Caco-2 (cell line): ENCODE data around the gene DMTF1. TPM values are rescaled to one million over a fixed set of nuclear protein-coding genes. Genes with fewer than 3 reads are reported as not detected.

Source experiments
- BruUV-seq: library from RNA; stranded (reverse); fragments of 400-500 nt; replicated peaks from 2 replicates; lab custom pipeline; 2021; lab: Mats Ljungman, UMichigan
- CTCF ChIA-PET: fragments of 300-600 bp; sonication (Branson Sonifier 250); formaldehyde crosslinking; loops from one replicate; lab custom pipeline; 2022; ENCODE audit warnings: antibody characterized with exemption; lab: Charles Lee
- POLR2A ChIA-PET: fragments of 300-600 bp; sonication (Branson Sonifier 250); formaldehyde crosslinking; loops from one replicate; lab custom pipeline; 2022; ENCODE audit warnings: antibody characterized with exemption; lab: Charles Lee
- DNase-seq, 2 experiments: peaks; one replicate each; pipeline versions ENCODE4 v3.0.0 to v3.0.0-alpha.2; 2020 to 2022
- H3K27me3 ChIP-seq: replicated peaks from 2 replicates; pipeline ENCODE4 v1.6.0; 2011; ENCODE audit warnings: low read length; ENCODE audit not compliant: control insufficient read depth, insufficient read depth
- H3K36me3 ChIP-seq: 2 replicates; pipeline ENCODE4 v1.5.1; 2011; ENCODE audit warnings: low read length; ENCODE audit not compliant: control insufficient read depth, insufficient read depth
- H3K4me1 ChIP-seq: fragments of 250-450 bp; sonication (Bioruptor Pico); 2 replicates; pipeline ENCODE4 v1.5.1; 2020; ENCODE audit warnings: mild to moderate bottlenecking
- H3K4me3 ChIP-seq: 2 replicates; pipeline ENCODE4 v1.5.1; 2011; ENCODE audit warnings: low read depth, mild to moderate bottlenecking, control low read depth, low read length
- H3K9me3 ChIP-seq: fragments of 250-450 bp; sonication (Bioruptor Pico); 2 replicates; pipeline ENCODE4 v1.5.1; 2020; ENCODE audit warnings: mild to moderate bottlenecking, moderate library complexity
- H3K27ac Mint-ChIP-seq: one replicate; pipeline ENCODE4 v1.8.0; 2022; ENCODE audit warnings: mixed read lengths; ENCODE audit not compliant: unreplicated experiment
- H3K27me3 Mint-ChIP-seq: one replicate; pipeline ENCODE4 v1.8.0; 2022; ENCODE audit warnings: mixed read lengths; ENCODE audit not compliant: insufficient read depth, unreplicated experiment
- H3K36me3 Mint-ChIP-seq: one replicate; pipeline ENCODE4 v1.8.0; 2022; ENCODE audit warnings: mild to moderate bottlenecking, mixed read lengths; ENCODE audit not compliant: insufficient read depth, unreplicated experiment
- H3K4me1 Mint-ChIP-seq: one replicate; pipeline ENCODE4 v1.8.0; 2022; ENCODE audit warnings: low read depth, mixed read lengths; ENCODE audit not compliant: unreplicated experiment
- H3K4me3 Mint-ChIP-seq: one replicate; pipeline ENCODE4 v1.8.0; 2022; ENCODE audit warnings: mild to moderate bottlenecking, moderate library complexity, mixed read lengths; ENCODE audit not compliant: unreplicated experiment
- H3K9me3 Mint-ChIP-seq: one replicate; pipeline ENCODE4 v1.8.0; 2022; ENCODE audit warnings: mixed read lengths; ENCODE audit not compliant: unreplicated experiment
- intact Hi-C: fragments of 100-400 bp; cut with micrococcal nuclease; formaldehyde crosslinking; loops from one replicate; pipeline ENCODE4 v1.10.0; 2022; ENCODE audit not compliant: unreplicated experiment
- total RNA-seq: library from RNA; stranded (reverse); gene quantifications from 2 replicates; pipeline ENCODE4 v1.2.3, GENCODE V29; 2022
- TF ChIP-seq, protein P1 (sequence below), 2 experiments: fragments of 200-600 bp in 1 of 2; IDR thresholded peaks; 1 replicate in 1 of 2; 2 replicates in 1 of 2; pipeline versions ENCODE4 v1.5.1 to v1.8.0; 2011 to 2022; ENCODE audit warnings: antibody characterized with exemption in 1 of 2, control low read depth in 1 of 2, inconsistent platforms in 1 of 2, low read depth in 1 of 2, low read length in 1 of 2, mild to moderate bottlenecking in 1 of 2, moderate library complexity in 1 of 2; ENCODE audit not compliant: insufficient read depth in 1 of 2, severe bottlenecking in 1 of 2, unreplicated experiment in 1 of 2

The DMTF1 gene
- total RNA-seq, 1 experiment from 2014 or later, result 60.9 TPM

DNA sequence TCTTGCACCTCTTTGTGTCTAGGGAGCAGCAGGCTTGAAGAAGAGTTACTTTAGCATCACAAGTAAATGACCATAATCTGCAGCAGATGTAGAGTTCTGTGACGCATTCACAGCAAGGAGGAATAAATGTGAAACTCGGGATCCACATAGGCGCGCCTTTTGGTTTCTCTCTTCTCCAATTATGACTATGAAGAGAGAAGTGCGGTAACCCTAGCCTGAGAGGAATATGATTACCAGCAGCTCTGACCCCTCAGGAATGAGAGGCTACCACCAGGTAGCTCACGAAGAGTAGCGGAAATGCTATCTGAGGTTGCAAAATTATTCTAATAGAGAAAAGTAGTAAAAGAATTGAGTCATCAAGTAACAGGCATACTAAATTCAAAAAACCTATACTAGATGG, 25.2 kb upstream of the DMTF1 start:
- CTCF ChIA-PET, result no interaction called here

DNA sequence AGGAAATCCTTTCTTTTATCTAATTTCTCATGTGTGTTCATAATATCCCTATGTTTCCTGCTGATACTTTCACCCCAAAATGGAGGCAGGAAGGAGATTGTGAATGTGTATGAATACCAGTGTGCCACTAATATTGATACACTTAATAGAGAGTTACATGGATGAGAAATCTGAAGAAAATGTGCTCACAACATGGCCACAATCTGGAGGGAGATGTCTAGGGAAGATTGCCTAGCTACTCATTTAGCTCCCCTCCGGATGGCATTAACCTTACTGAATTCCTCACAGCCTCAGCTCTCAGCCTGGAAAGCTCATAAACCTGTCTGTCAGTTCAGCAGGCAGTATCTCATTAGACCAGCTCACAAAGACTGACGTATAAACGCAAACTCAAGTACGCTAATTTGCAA, 23.4 kb upstream of the DMTF1 start:
- POLR2A ChIA-PET, result interaction anchor here (1.0 kb wide), 1 partner anchor 23 kb away, joined by 9 read pairs; the partner anchor contains the start of gene DMTF1
- Histone ChIP-seq H3K27me3 (no peaks in the 10 kb centered on the region), H3K9me3 (no peaks in the 10 kb centered on the region), H3K4me3 (no peak overlapping the region), H3K4me1 (no peaks in the 10 kb centered on the region), H3K36me3 (no peaks in the 10 kb centered on the region)
- BruUV-seq, result no TSS peak
- CTCF ChIA-PET, result interaction anchor here (0.5 kb wide), 1 partner anchor 69 kb away, joined by 3 read pairs; no protein-coding TSS in a partner anchor
- Mint-ChIP-seq H3K9me3 (no peaks in the 10 kb centered on the region), H3K27me3 (peaks cover 7% of the 10 kb centered on the region), H3K36me3 (no peaks in the 10 kb centered on the region), H3K4me1 (no peaks in the 10 kb centered on the region), H3K27ac (no peak overlapping the region), H3K4me3 (no peak overlapping the region)
- DNase-seq, result no peak
- TF ChIP-seq, protein P1, sequence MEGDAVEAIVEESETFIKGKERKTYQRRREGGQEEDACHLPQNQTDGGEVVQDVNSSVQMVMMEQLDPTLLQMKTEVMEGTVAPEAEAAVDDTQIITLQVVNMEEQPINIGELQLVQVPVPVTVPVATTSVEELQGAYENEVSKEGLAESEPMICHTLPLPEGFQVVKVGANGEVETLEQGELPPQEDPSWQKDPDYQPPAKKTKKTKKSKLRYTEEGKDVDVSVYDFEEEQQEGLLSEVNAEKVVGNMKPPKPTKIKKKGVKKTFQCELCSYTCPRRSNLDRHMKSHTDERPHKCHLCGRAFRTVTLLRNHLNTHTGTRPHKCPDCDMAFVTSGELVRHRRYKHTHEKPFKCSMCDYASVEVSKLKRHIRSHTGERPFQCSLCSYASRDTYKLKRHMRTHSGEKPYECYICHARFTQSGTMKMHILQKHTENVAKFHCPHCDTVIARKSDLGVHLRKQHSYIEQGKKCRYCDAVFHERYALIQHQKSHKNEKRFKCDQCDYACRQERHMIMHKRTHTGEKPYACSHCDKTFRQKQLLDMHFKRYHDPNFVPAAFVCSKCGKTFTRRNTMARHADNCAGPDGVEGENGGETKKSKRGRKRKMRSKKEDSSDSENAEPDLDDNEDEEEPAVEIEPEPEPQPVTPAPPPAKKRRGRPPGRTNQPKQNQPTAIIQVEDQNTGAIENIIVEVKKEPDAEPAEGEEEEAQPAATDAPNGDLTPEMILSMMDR (IDR thresholded peaks at IDR 0.05; ENCODE audit: insufficient read depth in 1 of 2, low read depth in 1 of 2, low read length in 1 of 2, severe bottlenecking in 1 of 2, unreplicated experiment in 1 of 2), result no peak
- intact Hi-C loops, result no loop called here

More for the DNA sequence above, 25.2 kb upstream of the DMTF1 start:
- no peak overlapping the region for H3K4me3 Mint-ChIP-seq
- H3K4me1 ChIP-seq, result no peaks in the 10 kb centered on the region
- POLR2A ChIA-PET, result no interaction called here
- no peaks in the 10 kb centered on the region for H3K36me3 ChIP-seq
- no peaks in the 10 kb centered on the region for H3K4me1 Mint-ChIP-seq
- DNase-seq, result no peak
- intact Hi-C loops, result no loop called here
- no peaks in the 10 kb centered on the region for H3K27me3 ChIP-seq
- H3K36me3 Mint-ChIP-seq, result no peaks in the 10 kb centered on the region
- H3K27ac Mint-ChIP-seq, result no peak overlapping the region
- no TSS peak for BruUV-seq
- no peak overlapping the region for H3K4me3 ChIP-seq
- H3K27me3 Mint-ChIP-seq, result peaks cover 7% of the 10 kb centered on the region
- TF ChIP-seq, protein P1 (IDR thresholded peaks at IDR 0.05; ENCODE audit: insufficient read depth in 1 of 2, low read depth in 1 of 2, low read length in 1 of 2, severe bottlenecking in 1 of 2, unreplicated experiment in 1 of 2), result no peak
- H3K9me3 ChIP-seq, result no peaks in the 10 kb centered on the region
- H3K9me3 Mint-ChIP-seq, result no peaks in the 10 kb centered on the region

DNA sequence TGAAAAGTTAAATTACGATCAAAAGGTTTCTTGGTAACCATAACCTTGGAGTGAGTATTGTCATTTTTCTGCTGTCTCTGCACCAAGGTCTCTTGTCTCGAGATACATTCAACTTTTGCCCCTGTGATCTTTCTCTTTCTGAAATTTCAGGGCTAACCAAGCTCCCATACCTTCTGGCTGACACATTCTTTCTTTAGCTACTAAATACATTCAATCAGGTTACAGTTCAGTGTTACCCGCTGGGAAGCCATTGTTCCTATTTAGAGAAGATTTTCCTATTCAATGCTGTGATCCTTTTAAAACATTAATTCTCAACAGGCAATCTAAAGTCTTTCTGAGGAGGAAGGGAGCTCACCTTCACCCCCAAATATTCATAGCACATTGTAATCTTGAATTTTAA, 22.9 kb upstream of the DMTF1 start:
- Histone ChIP-seq H3K9me3 (no peaks in the 10 kb centered on the region), H3K27me3 (no peaks in the 10 kb centered on the region), H3K4me1 (no peaks in the 10 kb centered on the region), H3K4me3 (no peak overlapping the region), H3K36me3 (no peaks in the 10 kb centered on the region)
- POLR2A ChIA-PET, result interaction anchor here (1.0 kb wide), 1 partner anchor 23 kb away, joined by 9 read pairs; the partner anchor contains the start of gene DMTF1
- BruUV-seq, result no TSS peak
- H3K27ac Mint-ChIP-seq, result no peak overlapping the region
- intact Hi-C loops, result no loop called here
- no peaks in the 10 kb centered on the region for H3K9me3 Mint-ChIP-seq
- H3K4me1 Mint-ChIP-seq, result no peaks in the 10 kb centered on the region
- no peaks in the 10 kb centered on the region for H3K36me3 Mint-ChIP-seq
- TF ChIP-seq, protein P1 (IDR thresholded peaks at IDR 0.05; ENCODE audit: insufficient read depth in 1 of 2, low read depth in 1 of 2, low read length in 1 of 2, severe bottlenecking in 1 of 2, unreplicated experiment in 1 of 2), result no peak
- H3K27me3 Mint-ChIP-seq, result peaks cover 7% of the 10 kb centered on the region
- no peak overlapping the region for H3K4me3 Mint-ChIP-seq
- DNase-seq, result no peak
- CTCF ChIA-PET, result no interaction called here
